Trophoblast cell (in vitro differentiated cells and primary cell): ENCODE data around the gene HMGN1.

Experiments used
- DNase-seq, 2 donors: peaks; one replicate each; pipeline ENCODE4 v3.0.0-alpha.2; 2016
- H2AFZ ChIP-seq: 2 replicates; pipeline ENCODE4 v1.6.1; 2013; ENCODE audit warnings: low read length, moderate library complexity, mild to moderate bottlenecking; ENCODE audit not compliant: insufficient read depth, poor library complexity
- H2AK5ac ChIP-seq: 2 replicates; pipeline ENCODE4 v1.6.1; 2013; ENCODE audit warnings: mild to moderate bottlenecking, low read length
- H2BK120ac ChIP-seq: 2 replicates; pipeline ENCODE4 v1.6.1; 2013; ENCODE audit warnings: low read length, mild to moderate bottlenecking, moderate library complexity; ENCODE audit not compliant: insufficient read depth, poor library complexity
- H2BK12ac ChIP-seq: 2 replicates; pipeline ENCODE4 v1.6.1; 2013; ENCODE audit warnings: mild to moderate bottlenecking, low read length, moderate library complexity
- H2BK5ac ChIP-seq: 2 replicates; pipeline ENCODE4 v1.6.1; 2013; ENCODE audit warnings: low read length, low read depth, moderate library complexity, mild to moderate bottlenecking; ENCODE audit not compliant: poor library complexity
- H3K14ac ChIP-seq: 2 replicates; pipeline ENCODE4 v1.6.1; 2013; ENCODE audit warnings: mild to moderate bottlenecking, low read length
- H3K18ac ChIP-seq: 2 replicates; pipeline ENCODE4 v1.6.1; 2013; ENCODE audit warnings: mild to moderate bottlenecking, low read length
- H3K23ac ChIP-seq: 2 replicates; pipeline ENCODE4 v1.6.1; 2013; ENCODE audit warnings: low read length
- H3K27ac ChIP-seq: 2 replicates; pipeline ENCODE4 v1.5.1; 2013; ENCODE audit warnings: low read depth, mild to moderate bottlenecking, inconsistent platforms, low read length, moderate library complexity
- H3K27me3 ChIP-seq: 2 replicates; pipeline ENCODE4 v1.6.1; 2013; ENCODE audit warnings: inconsistent platforms, mild to moderate bottlenecking, low read length, moderate library complexity; ENCODE audit not compliant: insufficient read depth
- H3K36me3 ChIP-seq, 2 experiments: 1 replicate in 1 of 2; 2 replicates in 1 of 2; pipeline ENCODE4 v1.6.1; 2013; ENCODE audit warnings: low read length in 2 of 2, mild to moderate bottlenecking in 2 of 2, moderate library complexity in 1 of 2; ENCODE audit not compliant: insufficient read depth in 2 of 2, control insufficient read depth in 1 of 2
- H3K4ac ChIP-seq: 2 replicates; pipeline ENCODE4 v1.6.1; 2013; ENCODE audit warnings: low read depth, mild to moderate bottlenecking, low read length, moderate library complexity
- H3K4me1 ChIP-seq, 2 experiments: 1 replicate in 1 of 2; 2 replicates in 1 of 2; pipeline ENCODE4 v1.6.1; 2013; ENCODE audit warnings: low read length in 2 of 2, mild to moderate bottlenecking in 2 of 2, moderate library complexity in 1 of 2; ENCODE audit not compliant: insufficient read depth in 2 of 2, control insufficient read depth in 1 of 2
- H3K4me2 ChIP-seq: 2 replicates; pipeline ENCODE4 v1.6.1; 2013; ENCODE audit warnings: inconsistent platforms, mild to moderate bottlenecking, low read length, moderate library complexity
- H3K4me3 ChIP-seq: 2 replicates; pipeline ENCODE4 v1.5.1; 2013; ENCODE audit warnings: mild to moderate bottlenecking, low read depth, low read length, inconsistent platforms
- H3K79me1 ChIP-seq: one replicate; pipeline ENCODE4 v1.6.1; 2013; ENCODE audit warnings: low read length
- H3K79me2 ChIP-seq: 2 replicates; pipeline ENCODE4 v1.6.1; 2013; ENCODE audit warnings: low read length, mild to moderate bottlenecking; ENCODE audit not compliant: control insufficient read depth, insufficient read depth, poor library complexity
- H3K9ac ChIP-seq: 2 replicates; pipeline ENCODE4 v1.6.1; 2013; ENCODE audit warnings: mild to moderate bottlenecking, low read length
- H3K9me3 ChIP-seq: 2 replicates; pipeline ENCODE4 v1.6.1; 2013; ENCODE audit warnings: low read depth, mild to moderate bottlenecking, control low read depth, inconsistent platforms, low read length; ENCODE audit not compliant: insufficient read depth
- H4K12ac ChIP-seq: 2 replicates; pipeline ENCODE4 v1.6.1; 2013; ENCODE audit warnings: low read depth, mild to moderate bottlenecking, low read length, moderate library complexity
- H4K8ac ChIP-seq: 2 replicates; pipeline ENCODE4 v1.6.1; 2013; ENCODE audit warnings: low read depth, mild to moderate bottlenecking, low read length, moderate library complexity
- H4K91ac ChIP-seq: one replicate; pipeline ENCODE4 v1.6.1; 2013; ENCODE audit warnings: low read depth, mild to moderate bottlenecking, low read length, moderate library complexity
- WGBS: extraction: QIAGEN DNeasy Blood & Tissue Kit; methylation state at CpG from one replicate; pipeline ENCODE4 v1.1.7; 2013; ENCODE audit warnings: missing lambda C conversion rate; ENCODE audit not compliant: insufficient read length, insufficient coverage; ENCODE audit errors: extremely low coverage; 5-methylcytosine and 5-hydroxymethylcytosine counted together

HMGN1 gene

GRCh38 chr21:39366563-39366962 lies 17.7 kb upstream of the HMGN1 start:
- H4K91ac ChIP-seq, result no peak overlapping the region
- peaks cover 1% of the 10 kb centered on the region for H3K9me3 ChIP-seq
- WGBS, result no CpG with 5 or more reads among the region's 4 CpGs
- no peaks in the 10 kb centered on the region for H3K4me1 ChIP-seq
- H3K9ac ChIP-seq, result no peak overlapping the region
- no peak overlapping the region for H4K8ac ChIP-seq
- H4K12ac ChIP-seq, result no peak overlapping the region
- no peak overlapping the region for H2BK120ac ChIP-seq
- no peak overlapping the region for H2AK5ac ChIP-seq
- no peak overlapping the region for H3K4me3 ChIP-seq
- no peak overlapping the region for H2AFZ ChIP-seq
- no peak overlapping the region for H3K27ac ChIP-seq
- H2BK12ac ChIP-seq, result no peak overlapping the region
- no peaks in the 10 kb centered on the region for H3K27me3 ChIP-seq
- H3K79me2 ChIP-seq, result no peaks in the 10 kb centered on the region
- H3K18ac ChIP-seq, result no peak overlapping the region
- H3K14ac ChIP-seq, result no peak overlapping the region
- no peak overlapping the region for H3K4me2 ChIP-seq
- no peaks in the 10 kb centered on the region for H3K36me3 ChIP-seq
- no peak overlapping the region for H3K23ac ChIP-seq
- H3K79me1 ChIP-seq, result no peaks in the 10 kb centered on the region
- no peak overlapping the region for H3K4ac ChIP-seq
- no peak overlapping the region for H2BK5ac ChIP-seq
- no peak for DNase-seq

DNA sequence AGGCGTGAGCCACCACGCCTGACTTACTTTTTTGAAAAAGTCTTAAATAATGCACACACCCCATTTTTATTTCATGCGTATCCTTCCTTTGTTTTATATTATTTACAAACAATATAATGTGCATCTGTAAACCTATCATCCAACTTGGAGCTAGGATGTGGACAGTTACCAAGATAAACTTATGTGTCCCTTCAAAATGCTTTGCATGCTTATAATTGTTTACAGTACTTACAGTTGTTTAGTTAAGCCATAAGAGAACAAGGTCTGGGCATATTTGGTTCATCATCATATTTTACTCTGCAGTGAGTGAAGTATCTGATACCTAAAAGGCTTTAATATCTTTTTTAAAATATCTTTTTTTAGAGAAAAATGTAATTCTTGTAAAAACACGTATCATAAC lies 16.1 kb upstream of the HMGN1 start:
- H3K27me3 ChIP-seq, result no peaks in the 10 kb centered on the region
- no CpG with 5 or more reads among the region's 4 CpGs for WGBS
- no peak overlapping the region for H4K91ac ChIP-seq
- no peak overlapping the region for H2BK12ac ChIP-seq
- no peak overlapping the region for H3K14ac ChIP-seq
- H2BK5ac ChIP-seq, result no peak overlapping the region
- no peaks in the 10 kb centered on the region for H3K79me1 ChIP-seq
- no peak overlapping the region for H3K27ac ChIP-seq
- H2BK120ac ChIP-seq, result no peak overlapping the region
- H4K12ac ChIP-seq, result no peak overlapping the region
- no peak overlapping the region for H3K4me2 ChIP-seq
- no peaks in the 10 kb centered on the region for H3K4me1 ChIP-seq
- peaks cover 1% of the 10 kb centered on the region for H3K9me3 ChIP-seq
- no peak overlapping the region for H3K23ac ChIP-seq
- no peak overlapping the region for H4K8ac ChIP-seq
- DNase-seq, result no peak
- H2AK5ac ChIP-seq, result no peak overlapping the region
- no peak overlapping the region for H3K4ac ChIP-seq
- H3K18ac ChIP-seq, result no peak overlapping the region
- H3K36me3 ChIP-seq, result no peaks in the 10 kb centered on the region
- no peak overlapping the region for H2AFZ ChIP-seq
- H3K79me2 ChIP-seq, result no peaks in the 10 kb centered on the region
- no peak overlapping the region for H3K4me3 ChIP-seq
- H3K9ac ChIP-seq, result no peak overlapping the region

GRCh38 chr21:39363607-39364555 lies 15.0 kb upstream of the HMGN1 start:
- no peak overlapping the region for H3K4ac ChIP-seq
- H3K18ac ChIP-seq, result no peak overlapping the region
- no peak overlapping the region for H4K8ac ChIP-seq
- H3K79me1 ChIP-seq, result no peaks in the 10 kb centered on the region
- no CpG with 5 or more reads among the region's 6 CpGs for WGBS
- H3K27ac ChIP-seq, result no peak overlapping the region
- DNase-seq, result no peak
- no peak overlapping the region for H3K9ac ChIP-seq
- no peaks in the 10 kb centered on the region for H3K79me2 ChIP-seq
- no peak overlapping the region for H3K23ac ChIP-seq
- H3K27me3 ChIP-seq, result no peaks in the 10 kb centered on the region
- H3K9me3 ChIP-seq, result peaks cover 1% of the 10 kb centered on the region
- no peak overlapping the region for H2BK5ac ChIP-seq
- no peak overlapping the region for H4K12ac ChIP-seq
- no peak overlapping the region for H2BK120ac ChIP-seq
- no peak overlapping the region for H2AK5ac ChIP-seq
- no peak overlapping the region for H2BK12ac ChIP-seq
- H3K4me3 ChIP-seq, result no peak overlapping the region
- no peak overlapping the region for H4K91ac ChIP-seq
- no peak overlapping the region for H3K14ac ChIP-seq
- H3K4me2 ChIP-seq, result no peak overlapping the region
- no peaks in the 10 kb centered on the region for H3K36me3 ChIP-seq
- H2AFZ ChIP-seq, result no peak overlapping the region
- H3K4me1 ChIP-seq, result no peaks in the 10 kb centered on the region

DNA sequence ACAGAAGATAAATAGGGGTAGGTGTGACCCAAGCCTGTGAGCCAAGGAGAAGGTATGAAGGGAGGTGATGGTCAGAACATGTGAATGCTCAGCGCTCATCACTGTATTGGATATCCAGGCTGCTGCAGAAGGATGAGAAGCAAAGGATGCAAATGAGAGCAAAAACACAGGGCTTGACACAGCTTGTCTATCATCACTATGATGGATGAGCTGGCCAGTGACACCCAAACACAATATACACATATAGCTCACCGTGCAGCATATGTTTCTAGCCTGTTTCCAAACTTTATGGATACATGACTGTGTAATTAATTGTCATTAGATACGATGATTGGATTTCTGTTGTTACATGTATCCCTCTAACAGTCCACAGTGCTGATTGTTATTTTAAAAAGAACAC lies 13.8 kb upstream of the HMGN1 start:
- Histone ChIP-seq H2AFZ (no peak overlapping the region), H3K79me2 (no peaks in the 10 kb centered on the region), H2BK5ac (no peak overlapping the region), H3K36me3 (no peaks in the 10 kb centered on the region), H3K23ac (no peak overlapping the region), H3K9me3 (peaks cover 1% of the 10 kb centered on the region), H3K79me1 (no peaks in the 10 kb centered on the region), H3K4ac (no peak overlapping the region), H2BK120ac (no peak overlapping the region), H4K12ac (no peak overlapping the region), H2BK12ac (no peak overlapping the region), H3K4me2 (no peak overlapping the region), H3K27ac (no peak overlapping the region), H2AK5ac (no peak overlapping the region), H3K4me3 (no peak overlapping the region), H3K14ac (no peak overlapping the region), H4K8ac (no peak overlapping the region), H3K9ac (no peak overlapping the region), H3K18ac (no peak overlapping the region), H3K4me1 (no peaks in the 10 kb centered on the region), H4K91ac (no peak overlapping the region), H3K27me3 (no peaks in the 10 kb centered on the region)
- no peak for DNase-seq
- WGBS, result no CpG with 5 or more reads among the region's 3 CpGs
